OCI-LY7 (cell line): ENCODE measurements around the gene UNC5B. TPM values are rescaled to one million over a fixed set of nuclear protein-coding genes. Genes with fewer than 3 reads are reported as not detected.
"Not testable (repeated sequence)": the region's sequence is repeated elsewhere in the genome, so short reads cannot be mapped to it uniquely, and the experiment has no call there.

Source experiments
- BruUV-seq: library from RNA; stranded (reverse); fragments of 400-500 nt; replicated peaks from 2 replicates; lab custom pipeline; 2021; lab: Mats Ljungman, UMichigan
- CTCF ChIA-PET: fragments of 300-600 bp; sonication (Branson Sonifier 250); formaldehyde crosslinking; loops from one replicate; lab custom pipeline; 2022; ENCODE audit warnings: antibody characterized with exemption; ENCODE audit not compliant: unreplicated experiment; lab: Charles Lee
- POLR2A ChIA-PET: fragments of 300-600 bp; sonication (Branson Sonifier 250); formaldehyde crosslinking; loops from one replicate; lab custom pipeline; 2022; ENCODE audit warnings: antibody characterized with exemption; lab: Charles Lee
- DNase-seq: peaks from one replicate; pipeline ENCODE4 v3.0.0-alpha.2; 2015; ENCODE audit warnings: low spot score
- H2AFZ ChIP-seq: fragments of 200-600 bp; sonication (generic), shearing (Covaris generic); 2 replicates; pipeline ENCODE4 v1.6.1; 2014; ENCODE audit warnings: mild to moderate bottlenecking, antibody characterized with exemption, low read length, moderate library complexity
- H3K27ac ChIP-seq: fragments of 200-600 bp; sonication (generic); 2 replicates; pipeline ENCODE4 v1.5.1; 2014; ENCODE audit warnings: mixed run types, low read depth, mild to moderate bottlenecking, moderate library complexity, low read length, inconsistent platforms; ENCODE audit not compliant: poor library complexity, severe bottlenecking
- H3K36me3 ChIP-seq: fragments of 200-600 bp; sonication (generic); 2 replicates; pipeline ENCODE4 v1.6.1; 2014; ENCODE audit warnings: mild to moderate bottlenecking, antibody characterized with exemption, low read length, moderate library complexity, mixed read lengths; ENCODE audit not compliant: insufficient read depth
- H3K4me1 ChIP-seq: fragments of 200-600 bp; sonication (generic); 2 replicates; pipeline ENCODE4 v1.5.1; 2014; ENCODE audit warnings: mild to moderate bottlenecking, low read length; ENCODE audit not compliant: insufficient read depth, poor library complexity, severe bottlenecking
- H3K4me2 ChIP-seq: fragments of 200-600 bp; sonication (generic); 2 replicates; pipeline ENCODE4 v1.6.1; 2014; ENCODE audit warnings: mild to moderate bottlenecking, low read length
- H3K4me3 ChIP-seq: fragments of 200-600 bp; sonication (generic); 2 replicates; pipeline ENCODE4 v1.5.1; 2014; ENCODE audit warnings: mild to moderate bottlenecking, low read depth, low read length; ENCODE audit not compliant: poor library complexity, severe bottlenecking
- H3K79me2 ChIP-seq: fragments of 200-600 bp; sonication (generic); 2 replicates; pipeline ENCODE4 v1.6.1; 2016; ENCODE audit warnings: low read depth, mild to moderate bottlenecking, low read length, moderate library complexity, mixed read lengths; ENCODE audit not compliant: insufficient read depth
- H3K9me2 ChIP-seq: fragments of 200-600 bp; sonication (generic); 2 replicates; pipeline ENCODE4 v1.6.1; 2016; ENCODE audit warnings: mild to moderate bottlenecking, low read length, mixed read lengths; ENCODE audit not compliant: insufficient read depth
- H3K9me3 ChIP-seq: fragments of 200-600 bp; sonication (generic); 2 replicates; pipeline ENCODE4 v1.6.1; 2014; ENCODE audit warnings: mild to moderate bottlenecking, mixed run types, low read length, mixed read lengths
- H4K20me1 ChIP-seq: fragments of 200-600 bp; sonication (generic); 2 replicates; pipeline ENCODE4 v1.6.1; 2014; ENCODE audit warnings: mild to moderate bottlenecking, antibody characterized with exemption, low read length, moderate library complexity, mixed read lengths; ENCODE audit not compliant: insufficient read depth
- EZH2phosphoT487 ChIP-seq: fragments of 200-600 bp; sonication (generic); IDR thresholded peaks from 2 replicates; pipeline ENCODE4 v1.6.1; 2018; ENCODE audit warnings: low read depth, borderline replicate concordance, mild to moderate bottlenecking, mixed run types, antibody characterized with exemption, low read length, moderate library complexity, mixed read lengths
- intact Hi-C: fragments of 100-400 bp; cut with micrococcal nuclease; formaldehyde crosslinking; loops from one replicate; pipeline ENCODE4 v1.10.0; 2022; ENCODE audit not compliant: unreplicated experiment
- total RNA-seq, 2 experiments: library from RNA; depleted of rRNA in 1 of 2; stranded (reverse); fragments of >200 nt in 1 of 2; shearing (Covaris generic) in 1 of 2; gene quantifications; 2 replicates each; pipeline ENCODE4 v1.2.3, GENCODE V29; 2014 to 2022
- TF ChIP-seq, protein P1 (sequence below): fragments of 200-600 bp; sonication (generic); conservative IDR thresholded peaks from 2 replicates; pipeline ENCODE4 v1.5.1; 2014; ENCODE audit warnings: mild to moderate bottlenecking, antibody characterized with exemption, low read length, moderate library complexity, mixed read lengths

The UNC5B gene
- total RNA-seq, 2 experiments from 2014 or later, result not detected

DNA sequence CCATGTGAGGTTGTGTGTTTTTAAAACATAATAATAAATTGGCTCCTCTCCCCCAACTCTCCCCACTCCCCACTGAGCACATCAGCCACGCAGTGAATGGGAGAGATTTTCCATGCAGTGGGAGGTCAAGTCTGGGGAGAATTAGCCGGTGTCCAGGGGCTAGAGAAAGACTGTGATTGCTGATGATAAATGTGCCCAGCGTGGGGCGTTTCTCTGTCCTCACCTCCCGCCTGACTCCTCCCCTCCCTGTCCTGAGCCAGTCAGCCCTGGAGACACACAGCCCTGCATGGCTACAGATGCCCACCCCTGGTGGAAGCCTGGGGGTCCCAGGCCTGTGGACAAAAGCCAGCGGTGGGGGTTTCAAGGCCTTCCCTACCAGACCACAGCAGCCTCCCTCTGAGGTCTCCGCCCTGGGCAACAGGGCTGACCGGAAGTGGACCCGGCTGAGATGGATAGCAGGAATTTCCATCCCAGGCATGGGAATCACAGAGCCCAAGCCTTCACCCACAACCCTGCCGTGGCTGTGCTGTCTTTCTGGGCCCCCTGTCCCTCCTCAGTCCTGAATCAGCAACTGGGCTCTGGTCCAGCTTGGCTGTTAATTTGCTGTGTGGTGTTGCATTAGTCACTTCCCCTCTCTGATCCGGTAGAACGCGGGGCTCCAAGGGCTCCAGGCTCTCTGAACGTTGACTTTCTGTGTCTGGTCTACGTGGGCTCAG lies 59.8 kb downstream of the UNC5B start:
- ChIA-PET CTCF (no interaction called here), POLR2A (no interaction called here)
- Histone ChIP-seq H3K4me1 (no peaks in the 10 kb centered on the region), H3K36me3 (no peaks in the 10 kb centered on the region), H2AFZ (no peak overlapping the region), H3K9me2 (no peaks in the 10 kb centered on the region), H3K4me3 (no peak overlapping the region), H3K9me3 (no peaks in the 10 kb centered on the region), H3K27ac (no peak overlapping the region), H4K20me1 (no peaks in the 10 kb centered on the region), H3K79me2 (no peaks in the 10 kb centered on the region), H3K4me2 (no peak overlapping the region)
- intact Hi-C loops, result no loop called here
- DNase-seq, result no peak
- TF ChIP-seq EZH2phosphoT487, result no peak
- TF ChIP-seq, protein P1, sequence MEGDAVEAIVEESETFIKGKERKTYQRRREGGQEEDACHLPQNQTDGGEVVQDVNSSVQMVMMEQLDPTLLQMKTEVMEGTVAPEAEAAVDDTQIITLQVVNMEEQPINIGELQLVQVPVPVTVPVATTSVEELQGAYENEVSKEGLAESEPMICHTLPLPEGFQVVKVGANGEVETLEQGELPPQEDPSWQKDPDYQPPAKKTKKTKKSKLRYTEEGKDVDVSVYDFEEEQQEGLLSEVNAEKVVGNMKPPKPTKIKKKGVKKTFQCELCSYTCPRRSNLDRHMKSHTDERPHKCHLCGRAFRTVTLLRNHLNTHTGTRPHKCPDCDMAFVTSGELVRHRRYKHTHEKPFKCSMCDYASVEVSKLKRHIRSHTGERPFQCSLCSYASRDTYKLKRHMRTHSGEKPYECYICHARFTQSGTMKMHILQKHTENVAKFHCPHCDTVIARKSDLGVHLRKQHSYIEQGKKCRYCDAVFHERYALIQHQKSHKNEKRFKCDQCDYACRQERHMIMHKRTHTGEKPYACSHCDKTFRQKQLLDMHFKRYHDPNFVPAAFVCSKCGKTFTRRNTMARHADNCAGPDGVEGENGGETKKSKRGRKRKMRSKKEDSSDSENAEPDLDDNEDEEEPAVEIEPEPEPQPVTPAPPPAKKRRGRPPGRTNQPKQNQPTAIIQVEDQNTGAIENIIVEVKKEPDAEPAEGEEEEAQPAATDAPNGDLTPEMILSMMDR, result no peak
- BruUV-seq, result no TSS peak

DNA sequence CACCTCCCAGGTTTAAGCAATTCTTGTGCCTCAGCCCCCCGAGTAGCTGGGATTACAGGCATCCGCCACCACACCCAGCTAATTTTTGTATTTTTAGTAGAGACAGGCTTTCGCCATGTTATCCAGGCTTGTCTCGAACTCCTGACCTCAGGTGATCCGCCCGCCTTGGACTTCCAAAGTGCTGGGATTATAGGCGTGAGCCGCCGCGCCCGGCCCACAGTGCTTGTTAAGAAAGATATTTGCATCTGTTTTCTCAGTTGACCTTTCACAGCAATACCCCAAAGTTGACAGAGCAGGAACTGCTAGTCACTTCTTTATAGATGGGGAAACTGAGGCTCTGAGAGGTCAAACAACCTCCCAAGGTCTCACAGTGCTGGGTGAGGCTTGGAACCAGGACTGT lies 60.6 kb downstream of the UNC5B start:
- intact Hi-C loops, CTCF ChIA-PET, H3K4me2 ChIP-seq, POLR2A ChIA-PET, H3K79me2 ChIP-seq, H4K20me1 ChIP-seq, DNase-seq, H3K36me3 ChIP-seq, H3K27ac ChIP-seq, H2AFZ ChIP-seq, H3K9me2 ChIP-seq, H3K9me3 ChIP-seq, BruUV-seq, H3K4me3 ChIP-seq, H3K4me1 ChIP-seq: not testable (repeated sequence)

DNA sequence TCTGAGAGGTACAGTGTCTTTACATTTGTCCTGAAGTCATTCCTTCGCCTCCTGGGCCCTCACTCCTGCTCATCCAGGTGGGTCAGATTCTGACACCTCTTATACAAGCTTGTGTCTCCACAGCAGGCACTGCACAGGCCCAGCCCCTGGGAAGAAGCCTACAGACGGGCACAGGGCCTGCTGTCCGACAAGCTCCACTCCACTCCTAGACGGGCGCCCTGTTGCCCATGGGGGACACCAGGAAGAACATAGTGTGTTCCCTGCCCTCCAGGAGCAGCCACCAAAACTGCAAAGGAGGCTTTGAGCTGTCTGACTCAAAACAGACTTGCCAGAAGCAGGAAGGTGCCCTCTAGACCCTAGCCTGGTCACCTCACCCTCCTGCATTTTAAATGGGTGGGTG lies 61.1 kb downstream of the UNC5B start:
- no peaks in the 10 kb centered on the region for H3K9me2 ChIP-seq
- H3K4me2 ChIP-seq, result no peak overlapping the region
- ChIA-PET POLR2A (no interaction called here), CTCF (no interaction called here)
- H4K20me1 ChIP-seq, result no peaks in the 10 kb centered on the region
- intact Hi-C loops, result no loop called here
- no peaks in the 10 kb centered on the region for H3K9me3 ChIP-seq
- no peak for DNase-seq
- TF ChIP-seq, protein P1, result no peak
- TF ChIP-seq EZH2phosphoT487, result no peak
- no peak overlapping the region for H2AFZ ChIP-seq
- no peak overlapping the region for H3K4me3 ChIP-seq
- no peak overlapping the region for H3K27ac ChIP-seq
- BruUV-seq, result no TSS peak
- H3K4me1 ChIP-seq, result no peaks in the 10 kb centered on the region
- no peaks in the 10 kb centered on the region for H3K36me3 ChIP-seq
- H3K79me2 ChIP-seq, result no peaks in the 10 kb centered on the region
